HEK293T (cell line): ENCODE measurements around the gene EHBP1L1.

Experiments
- CTCF ChIA-PET: fragments of 350-600 bp; formaldehyde crosslinking; extraction: SDS; loops from one replicate; lab custom pipeline; 2021; ENCODE audit warnings: antibody characterized with exemption, inconsistent platforms; lab: Yijun Ruan, JAX
- POLR2A ChIA-PET: fragments of 350-600 bp; formaldehyde crosslinking; extraction: SDS; loops from one replicate; lab custom pipeline; 2020; ENCODE audit warnings: antibody characterized with exemption, inconsistent platforms; lab: Yijun Ruan, JAX
- DNase-seq: peaks from one replicate; pipeline ENCODE4 v3.0.0; 2012; ENCODE audit warnings: mixed read lengths; ENCODE audit errors: extremely low spot score
- ARNT ChIP-seq: fragments of 450-650 bp; IDR thresholded peaks from 2 replicates; pipeline ENCODE4 v1.6.1; 2017; ENCODE audit warnings: mild to moderate bottlenecking
- BHLHE40 ChIP-seq: fragments of 450-650 bp; IDR thresholded peaks from 2 replicates; pipeline ENCODE4 v1.6.1; 2016; ENCODE audit warnings: mild to moderate bottlenecking, moderate library complexity, borderline replicate concordance
- CTBP1 ChIP-seq: fragments of 450-650 bp; IDR thresholded peaks from 2 replicates; pipeline ENCODE4 v1.6.1; 2016; ENCODE audit warnings: borderline replicate concordance
- ELF4 ChIP-seq: fragments of 450-650 bp; IDR thresholded peaks from 2 replicates; pipeline ENCODE4 v1.6.1; 2017; ENCODE audit warnings: antibody characterized with exemption
- FOXA1 ChIP-seq: fragments of 450-650 bp; IDR thresholded peaks from 2 replicates; pipeline ENCODE4 v1.6.1; 2016; ENCODE audit warnings: mild to moderate bottlenecking
- FOXK2 ChIP-seq: fragments of 450-650 bp; IDR thresholded peaks from 2 replicates; pipeline ENCODE4 v1.6.1; 2016; ENCODE audit warnings: mild to moderate bottlenecking
- FOXM1 ChIP-seq: fragments of 450-650 bp; IDR thresholded peaks from 2 replicates; pipeline ENCODE4 v1.6.1; 2017; ENCODE audit warnings: mild to moderate bottlenecking, borderline replicate concordance
- HDGF ChIP-seq: fragments of 450-650 bp; IDR thresholded peaks from 2 replicates; pipeline ENCODE4 v1.6.1; 2017; ENCODE audit warnings: antibody characterized with exemption, borderline replicate concordance
- L3MBTL2 ChIP-seq: fragments of 450-650 bp; conservative IDR thresholded peaks from 2 replicates; pipeline ENCODE4 v1.6.1; 2016; ENCODE audit warnings: mild to moderate bottlenecking
- LEF1 ChIP-seq: fragments of 450-650 bp; IDR thresholded peaks from 2 replicates; pipeline ENCODE4 v1.6.1; 2017; ENCODE audit warnings: mild to moderate bottlenecking, borderline replicate concordance
- NFRKB ChIP-seq: fragments of 450-650 bp; IDR thresholded peaks from 2 replicates; pipeline ENCODE4 v1.6.1; 2016; ENCODE audit warnings: mild to moderate bottlenecking, moderate library complexity
- SP1 ChIP-seq: fragments of 450-650 bp; IDR thresholded peaks from 2 replicates; pipeline ENCODE4 v1.6.1; 2017
- SUZ12 ChIP-seq: fragments of 450-650 bp; IDR thresholded peaks from 2 replicates; pipeline ENCODE4 v1.6.1; 2016; ENCODE audit warnings: mild to moderate bottlenecking
- TARDBP ChIP-seq: fragments of 450-650 bp; IDR thresholded peaks from 2 replicates; pipeline ENCODE4 v1.6.1; 2016
- ZNF384 ChIP-seq: fragments of 450-650 bp; IDR thresholded peaks from 2 replicates; pipeline ENCODE4 v1.6.1; 2016
- TF ChIP-seq, protein P1 (sequence below): fragments of 450-650 bp; IDR thresholded peaks from 2 replicates; pipeline ENCODE4 v1.6.1; 2016

The EHBP1L1 gene

DNA sequence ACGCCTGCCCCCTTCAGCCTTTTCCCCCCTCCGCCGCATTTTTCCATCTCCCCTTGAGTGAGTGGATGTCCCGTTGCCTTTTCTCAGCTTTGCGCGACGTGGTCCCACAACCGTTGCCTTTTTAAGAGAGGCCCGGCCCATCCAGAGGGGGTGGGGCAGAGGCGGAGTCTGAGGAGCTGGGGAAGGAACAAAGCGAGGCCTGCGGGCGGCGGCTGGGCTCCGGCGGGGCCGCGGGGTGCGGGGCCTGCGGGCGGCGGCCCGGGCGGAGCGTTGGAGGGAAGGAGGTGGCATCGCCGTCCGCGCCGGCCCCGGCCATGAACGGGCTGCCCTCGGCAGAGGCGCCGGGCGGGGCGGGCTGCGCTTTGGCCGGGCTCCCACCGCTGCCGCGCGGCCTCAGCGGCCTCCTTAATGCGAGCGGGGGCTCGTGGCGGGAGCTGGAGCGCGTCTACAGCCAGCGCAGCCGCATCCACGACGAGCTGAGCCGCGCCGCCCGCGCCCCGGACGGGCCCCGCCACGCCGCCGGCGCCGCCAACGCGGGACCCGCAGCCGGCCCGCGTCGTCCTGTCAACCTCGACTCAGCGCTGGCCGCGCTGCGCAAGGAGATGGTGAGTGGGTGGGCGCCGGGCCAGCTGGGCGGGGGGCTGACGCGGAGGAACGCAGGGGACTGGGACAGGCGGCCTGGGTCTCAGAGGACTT is 3.3 kb upstream of the EHBP1L1 start, which contains the start of gene FAM89B:
Gene FAM89B, plus strand, starts transcription at position 183 of the 696 bp plus-strand sequence. Its CDS starts 132 bp downstream, at position 315.
- CTCF ChIA-PET, result interaction anchor here (0.5 to 4.4 kb wide), 8 partner anchors 13 to 120 kb away, joined by 3 to 50 read pairs (median 5); no protein-coding TSS in a partner anchor
- POLR2A ChIA-PET, result interaction anchor here (0.7 to 2.0 kb wide), 12 partner anchors 12 to 286 kb away, joined by 3 to 9 read pairs (median 4); partner anchors contain the start of genes CFL1, LTBP3, MALAT1 and PCNX3
- DNase-seq, result peak; percentile 70

DNA sequence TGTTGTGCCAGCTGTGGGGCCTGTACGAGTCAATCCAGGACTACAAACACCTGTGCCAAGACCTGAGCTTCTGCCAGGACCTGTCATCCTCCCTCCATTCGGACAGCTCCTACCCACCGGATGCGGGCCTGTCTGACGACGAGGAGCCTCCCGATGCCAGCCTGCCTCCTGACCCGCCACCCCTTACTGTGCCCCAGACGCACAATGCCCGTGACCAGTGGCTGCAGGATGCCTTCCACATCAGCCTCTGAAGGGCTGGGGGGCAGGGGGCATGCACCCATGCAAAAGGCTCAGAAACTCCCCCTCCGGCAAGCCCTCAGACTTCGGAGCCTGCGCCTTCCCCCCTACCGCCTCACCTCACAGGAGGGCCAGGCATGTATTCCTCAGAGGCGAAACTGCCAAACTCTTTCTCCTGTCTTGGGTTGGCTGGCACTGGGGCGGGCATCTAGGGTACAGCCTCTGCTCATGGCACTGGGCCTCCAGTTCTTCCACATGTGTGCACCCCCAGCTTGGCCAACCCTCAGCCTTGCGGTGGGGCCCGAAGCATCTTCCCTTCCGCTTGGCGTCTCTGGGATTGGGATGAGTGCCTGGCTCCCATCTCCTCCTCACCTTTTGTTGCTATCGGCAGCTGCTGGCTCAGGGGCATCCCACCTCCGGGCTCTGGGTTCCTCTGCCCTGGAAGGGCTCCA is 2.3 kb upstream of the EHBP1L1 start:
- no peak for TF ChIP-seq LEF1
- TF ChIP-seq BHLHE40, result no peak
- TF ChIP-seq ELF4, result no peak
- no peak for TF ChIP-seq FOXM1
- no peak for TF ChIP-seq CTBP1
- no peak for TF ChIP-seq FOXA1
- TF ChIP-seq TARDBP, result no peak
- TF ChIP-seq HDGF, result no peak
- no peak for TF ChIP-seq FOXK2
- no peak for TF ChIP-seq ARNT
- TF ChIP-seq, protein P1, sequence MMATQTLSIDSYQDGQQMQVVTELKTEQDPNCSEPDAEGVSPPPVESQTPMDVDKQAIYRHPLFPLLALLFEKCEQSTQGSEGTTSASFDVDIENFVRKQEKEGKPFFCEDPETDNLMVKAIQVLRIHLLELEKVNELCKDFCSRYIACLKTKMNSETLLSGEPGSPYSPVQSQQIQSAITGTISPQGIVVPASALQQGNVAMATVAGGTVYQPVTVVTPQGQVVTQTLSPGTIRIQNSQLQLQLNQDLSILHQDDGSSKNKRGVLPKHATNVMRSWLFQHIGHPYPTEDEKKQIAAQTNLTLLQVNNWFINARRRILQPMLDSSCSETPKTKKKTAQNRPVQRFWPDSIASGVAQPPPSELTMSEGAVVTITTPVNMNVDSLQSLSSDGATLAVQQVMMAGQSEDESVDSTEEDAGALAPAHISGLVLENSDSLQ, result no peak
- ChIA-PET CTCF (interaction anchor here (0.6 to 4.4 kb wide), 6 partner anchors 13 to 119 kb away, joined by 3 to 50 read pairs (median 6); no protein-coding TSS in a partner anchor), POLR2A (interaction anchor here (0.7 to 2.0 kb wide), 7 partner anchors 14 to 74 kb away, joined by 3 to 9 read pairs (median 5); partner anchors contain the start of genes LTBP3, MALAT1, PCNX3 and SCYL1)
- no peak for DNase-seq

More for the DNA sequence above, 3.3 kb upstream of the EHBP1L1 start, which contains the start of gene FAM89B:
- TF ChIP-seq L3MBTL2 (no peak), FOXM1 (0 out of 2 replicates have a peak, but pooled peaks have one; percentile 33), LEF1 (peak; percentile 30; the same call in 1 of the 2 replicates), SP1 (no peak)

DNA sequence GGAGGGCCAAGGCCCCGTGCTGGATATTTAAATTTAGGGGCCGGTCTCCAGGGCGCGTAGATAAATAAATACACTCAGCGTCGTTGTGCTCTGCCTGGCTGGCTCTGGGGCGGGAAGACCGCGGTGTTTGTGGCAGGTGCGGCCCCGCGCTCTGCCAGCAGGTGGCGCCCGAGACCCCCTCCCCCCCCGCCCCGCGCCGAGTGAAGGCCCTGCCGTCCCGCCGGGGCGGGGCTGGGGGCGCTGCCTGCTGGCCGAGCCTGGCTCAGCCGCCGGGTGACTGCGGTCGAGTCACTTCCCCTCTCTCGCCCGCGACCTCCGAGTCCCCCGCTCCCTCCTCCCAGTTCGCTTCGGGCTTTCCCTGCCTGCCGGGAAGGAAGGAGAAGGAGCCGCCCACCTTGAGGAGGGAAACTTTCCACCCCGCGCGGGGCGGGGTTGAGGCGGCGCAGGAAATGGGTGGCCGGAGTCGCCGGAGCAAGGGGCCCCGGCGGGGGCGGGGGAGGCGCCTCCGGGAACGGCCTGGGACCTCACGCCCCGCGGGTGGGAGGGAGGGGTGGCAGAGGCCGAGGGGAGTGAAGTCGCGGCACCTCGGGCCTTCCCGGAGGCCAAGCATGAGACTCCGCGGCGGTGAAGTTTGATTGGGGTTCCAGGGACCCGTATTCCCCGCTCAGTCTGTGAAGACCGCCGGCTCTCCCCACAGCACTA is 1.6 kb upstream of the EHBP1L1 start:
- DNase-seq, result peak; percentile 89
- ChIA-PET CTCF (interaction anchor here (2.0 to 4.4 kb wide), 3 partner anchors 14 to 34 kb away, joined by 6 to 50 read pairs (median 8); no protein-coding TSS in a partner anchor), POLR2A (interaction anchor here (2.0 kb wide), 1 partner anchor 75 kb away, joined by 8 read pairs; the partner anchor contains the start of gene MALAT1)
- TF ChIP-seq NFRKB (no peak), HDGF (no peak), TARDBP (no peak), ZNF384 (no peak)

DNA sequence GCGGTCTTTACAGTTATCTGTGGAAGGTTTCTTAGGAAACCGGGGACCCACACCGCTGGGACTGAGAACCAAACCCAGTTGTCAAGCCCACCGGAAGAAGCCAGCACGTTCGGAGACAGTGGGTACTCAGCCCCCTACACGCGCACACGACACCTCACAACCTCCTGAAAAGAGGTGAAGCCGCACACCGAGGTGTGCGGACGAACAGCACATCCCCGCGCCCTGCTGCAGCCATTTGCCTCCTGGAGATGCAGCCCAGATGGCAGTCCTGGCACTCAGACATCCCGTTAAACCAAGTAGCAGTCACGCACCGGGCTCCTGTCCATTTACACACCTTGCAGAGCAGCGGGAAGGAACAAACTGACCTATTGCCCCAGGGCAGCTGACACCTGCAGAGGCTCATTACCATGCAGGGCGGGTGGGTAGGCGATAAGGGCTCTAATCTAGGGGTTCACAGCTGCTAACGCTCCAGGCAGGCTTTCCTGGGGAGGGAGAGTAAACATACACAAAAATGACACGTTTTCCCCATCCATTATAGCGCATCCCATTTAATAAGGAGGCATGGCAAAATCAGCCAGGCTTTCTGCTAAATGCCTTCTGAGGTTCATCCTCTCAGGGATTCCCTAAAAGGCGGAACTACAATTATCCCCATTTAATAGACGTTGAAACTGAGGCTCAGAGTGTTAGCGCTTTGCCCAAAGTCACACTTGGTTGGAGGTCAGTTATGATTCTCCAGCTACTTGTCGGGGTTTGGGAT is 864 bp upstream of the EHBP1L1 start:
- ChIA-PET CTCF (no interaction called here), POLR2A (interaction anchor here (1.9 kb wide), 1 partner anchor 38 kb away, joined by 5 read pairs; no protein-coding TSS in a partner anchor)
- no peak for TF ChIP-seq ZNF384
- no peak for TF ChIP-seq HDGF
- no peak for TF ChIP-seq FOXM1
- TF ChIP-seq CTBP1, result no peak
- no peak for TF ChIP-seq BHLHE40
- no peak for TF ChIP-seq ELF4
- TF ChIP-seq FOXA1, result no peak
- TF ChIP-seq, protein P1, result no peak
- TF ChIP-seq SUZ12, result no peak
- no peak for TF ChIP-seq FOXK2
- no peak for TF ChIP-seq LEF1
- no peak for TF ChIP-seq ARNT
- no peak for TF ChIP-seq TARDBP
- DNase-seq, result no peak

DNA sequence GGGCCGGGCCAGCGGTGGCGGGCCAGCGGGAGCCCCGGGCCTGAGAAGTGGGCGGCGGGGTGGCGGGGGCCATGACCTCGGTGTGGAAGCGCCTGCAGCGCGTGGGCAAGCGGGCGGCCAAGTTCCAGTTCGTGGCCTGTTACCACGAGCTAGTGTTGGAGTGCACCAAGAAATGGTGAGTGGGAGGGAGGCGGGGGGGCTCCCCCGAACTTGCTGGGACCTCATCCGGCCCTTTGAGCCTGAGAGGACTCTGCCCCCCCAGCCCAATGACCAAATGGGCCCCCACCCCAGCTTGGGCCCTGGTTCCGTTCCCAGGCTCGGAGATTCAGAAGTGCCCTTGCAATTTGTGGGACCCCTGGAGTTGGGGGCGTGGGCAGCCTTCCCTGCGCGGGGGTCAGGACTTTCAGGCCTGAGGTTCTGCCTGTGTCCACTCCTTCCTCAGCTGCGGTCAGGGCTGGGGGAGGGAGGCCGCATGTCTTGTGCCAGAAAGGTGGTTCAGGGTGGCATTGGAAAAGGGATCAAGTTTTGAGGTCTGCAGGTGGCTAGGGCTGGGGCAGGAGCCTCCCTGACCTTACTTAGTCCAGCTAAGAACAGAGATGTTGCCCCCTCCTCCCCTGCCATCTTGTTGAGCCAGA is 496 bp downstream of the EHBP1L1 start:
- TF ChIP-seq CTBP1 (no peak), ZNF384 (no peak), HDGF (no peak), ARNT (no peak), NFRKB (no peak), L3MBTL2 (no peak), FOXK2 (no peak), BHLHE40 (no peak), LEF1 (no peak), TARDBP (no peak), ELF4 (no peak), SUZ12 (no peak), FOXA1 (no peak), SP1 (no peak), FOXM1 (no peak)
- TF ChIP-seq, protein P1, result no peak
- ChIA-PET CTCF (interaction anchor here (1.2 kb wide), 2 partner anchors 17 to 36 kb away, joined by 3 to 5 read pairs; no protein-coding TSS in a partner anchor), POLR2A (interaction anchor here (1.3 to 1.9 kb wide), 3 partner anchors 18 to 37 kb away, joined by 4 to 5 read pairs (median 5); no protein-coding TSS in a partner anchor)

More for the DNA sequence above, 496 bp downstream of the EHBP1L1 start:
- no peak for DNase-seq
